ENCODE data around the gene PCCA.

DNA sequence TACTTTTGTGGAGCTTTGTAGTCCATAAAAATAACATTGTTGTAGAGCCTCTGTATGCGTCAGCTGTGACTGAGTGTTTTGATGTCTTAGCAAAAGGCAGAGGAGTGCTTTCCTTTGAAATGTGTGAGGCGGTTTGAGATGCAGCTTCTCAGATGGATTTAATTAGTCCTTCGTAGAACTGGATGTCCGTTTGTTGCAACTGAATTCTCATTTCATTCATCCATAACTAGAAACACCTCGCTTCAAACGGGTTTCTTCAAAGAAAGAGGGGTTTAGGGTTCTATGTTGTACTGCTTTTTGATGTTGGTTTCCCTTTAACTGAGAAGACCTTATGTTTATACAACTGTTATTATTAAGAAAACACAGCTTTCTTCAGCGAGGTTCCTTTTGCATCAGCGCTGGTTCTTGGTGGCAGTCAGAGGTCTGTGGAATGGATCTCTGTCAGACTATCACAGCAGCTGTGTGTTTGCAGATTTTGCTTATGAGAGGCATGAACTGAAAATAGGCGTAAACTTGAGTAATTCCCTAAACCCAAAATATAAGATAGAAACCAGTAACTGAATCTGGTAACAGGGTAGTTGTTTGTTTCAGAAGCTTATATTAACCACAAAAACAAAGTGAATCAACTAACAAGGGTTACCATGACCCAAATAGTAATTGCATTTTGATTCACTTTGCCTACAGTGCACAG, 305.3 kb downstream of the PCCA start:
- TF ChIP-seq POLR2AphosphoS5 (IDR thresholded peaks at IDR 0.05; ENCODE audit: insufficient read depth in 1 of 2, low read depth in 1 of 2) (no peak), POLR2A (IDR thresholded peaks at IDR 0.05) (no peak)
- TF ChIP-seq, protein P1, sequence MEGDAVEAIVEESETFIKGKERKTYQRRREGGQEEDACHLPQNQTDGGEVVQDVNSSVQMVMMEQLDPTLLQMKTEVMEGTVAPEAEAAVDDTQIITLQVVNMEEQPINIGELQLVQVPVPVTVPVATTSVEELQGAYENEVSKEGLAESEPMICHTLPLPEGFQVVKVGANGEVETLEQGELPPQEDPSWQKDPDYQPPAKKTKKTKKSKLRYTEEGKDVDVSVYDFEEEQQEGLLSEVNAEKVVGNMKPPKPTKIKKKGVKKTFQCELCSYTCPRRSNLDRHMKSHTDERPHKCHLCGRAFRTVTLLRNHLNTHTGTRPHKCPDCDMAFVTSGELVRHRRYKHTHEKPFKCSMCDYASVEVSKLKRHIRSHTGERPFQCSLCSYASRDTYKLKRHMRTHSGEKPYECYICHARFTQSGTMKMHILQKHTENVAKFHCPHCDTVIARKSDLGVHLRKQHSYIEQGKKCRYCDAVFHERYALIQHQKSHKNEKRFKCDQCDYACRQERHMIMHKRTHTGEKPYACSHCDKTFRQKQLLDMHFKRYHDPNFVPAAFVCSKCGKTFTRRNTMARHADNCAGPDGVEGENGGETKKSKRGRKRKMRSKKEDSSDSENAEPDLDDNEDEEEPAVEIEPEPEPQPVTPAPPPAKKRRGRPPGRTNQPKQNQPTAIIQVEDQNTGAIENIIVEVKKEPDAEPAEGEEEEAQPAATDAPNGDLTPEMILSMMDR (IDR thresholded peaks at IDR 0.05), result no peak

Measured in vagina (tissue), 2 donors.